GM23338 (cell line): ENCODE data around the gene CTAGE1. TPM values are rescaled to one million over a fixed set of nuclear protein-coding genes. Genes with fewer than 3 reads are reported as not detected.
"Not testable (repeated sequence)": the region's sequence is repeated elsewhere in the genome, so short reads cannot be mapped to it uniquely, and the experiment has no call there.

Experiments
- ATAC-seq: fragments of 200-7000 bp; cut with Tn5 transposase; 3 replicates; pipeline ENCODE4 v1.9.1; 2020
- DNase-seq: peaks from one replicate; pipeline ENCODE4 v3.0.0-alpha.2; 2015; ENCODE audit warnings: low spot score
- H2AFZ ChIP-seq: fragments of 200-600 bp; sonication (generic); 2 replicates; pipeline ENCODE4 v1.8.0; 2016; ENCODE audit warnings: antibody characterized with exemption, mild to moderate bottlenecking, moderate library complexity
- H3F3A ChIP-seq: fragments of 200-600 bp; sonication (generic); replicated peaks from 2 replicates; pipeline ENCODE4 v1.8.0; 2017; ENCODE audit warnings: antibody characterized with exemption, mixed run types, low read depth
- H3K27ac ChIP-seq: fragments of 200-600 bp; sonication (generic); 2 replicates; pipeline ENCODE4 v1.6.1; 2016; ENCODE audit warnings: low read depth
- H3K27me3 ChIP-seq: fragments of 200-600 bp; sonication (generic); 2 replicates; pipeline ENCODE4 v1.8.0; 2016; ENCODE audit warnings: mild to moderate bottlenecking, mixed run types, moderate library complexity; ENCODE audit not compliant: insufficient read depth
- H3K36me3 ChIP-seq: fragments of 200-600 bp; sonication (generic); 2 replicates; pipeline ENCODE4 v1.8.0; 2016; ENCODE audit warnings: mild to moderate bottlenecking; ENCODE audit not compliant: insufficient read depth
- H3K4me1 ChIP-seq: fragments of 200-600 bp; sonication (generic); 2 replicates; pipeline ENCODE4 v1.8.0; 2016; ENCODE audit warnings: mild to moderate bottlenecking, moderate library complexity; ENCODE audit not compliant: insufficient read depth
- H3K4me2 ChIP-seq: fragments of 200-600 bp; sonication (generic); 2 replicates; pipeline ENCODE4 v1.7.1; 2017; ENCODE audit warnings: mixed run types
- H3K4me3 ChIP-seq: fragments of 200-600 bp; sonication (generic); 2 replicates; pipeline ENCODE4 v1.6.1; 2016; ENCODE audit warnings: mixed run types
- H3K79me2 ChIP-seq: fragments of 200-600 bp; sonication (generic); replicated peaks from 2 replicates; pipeline ENCODE4 v1.8.0; 2017; ENCODE audit warnings: mild to moderate bottlenecking; ENCODE audit not compliant: insufficient read depth
- H3K9me2 ChIP-seq: fragments of 200-600 bp; sonication (generic); 2 replicates; pipeline ENCODE4 v1.8.0; 2017; ENCODE audit not compliant: insufficient read depth
- H4K20me1 ChIP-seq: fragments of 200-600 bp; sonication (generic); replicated peaks from 2 replicates; pipeline ENCODE4 v1.8.0; 2017; ENCODE audit warnings: mild to moderate bottlenecking; ENCODE audit not compliant: insufficient read depth
- H3K27ac Mint-ChIP-seq: 2 replicates; pipeline ENCODE4 v1.8.0; 2020; ENCODE audit warnings: inconsistent platforms, mild to moderate bottlenecking, moderate library complexity, mixed read lengths
- H3K27me3 Mint-ChIP-seq: 3 replicates; pipeline ENCODE4 v1.8.0; 2022; ENCODE audit warnings: low read depth, mild to moderate bottlenecking, moderate library complexity, mixed read lengths, inconsistent platforms; ENCODE audit not compliant: insufficient read depth, poor library complexity
- H3K36me3 Mint-ChIP-seq: 3 replicates; pipeline ENCODE4 v1.8.0; 2021; ENCODE audit warnings: low read depth, mild to moderate bottlenecking, inconsistent platforms, moderate library complexity, mixed read lengths
- H3K4me1 Mint-ChIP-seq: 3 replicates; pipeline ENCODE4 v1.8.0; 2020; ENCODE audit warnings: mild to moderate bottlenecking, inconsistent platforms, mixed read lengths
- H3K4me3 Mint-ChIP-seq: 3 replicates; pipeline ENCODE4 v1.8.0; 2021; ENCODE audit warnings: moderate library complexity, mild to moderate bottlenecking, inconsistent platforms, mixed read lengths
- H3K9me3 Mint-ChIP-seq: 3 replicates; pipeline ENCODE4 v1.8.0; 2020; ENCODE audit warnings: moderate library complexity, mild to moderate bottlenecking, inconsistent platforms, mixed read lengths
- CREB1 ChIP-seq: fragments of 250-450 bp; sonication (Bioruptor Pico); IDR thresholded peaks from 2 replicates; pipeline ENCODE4 v1.5.0; 2020; ENCODE audit warnings: low read depth, mild to moderate bottlenecking, moderate library complexity
- polyA plus RNA-seq: library from polyadenylated mRNA; unstranded; fragments of >200 nt; fragmentation: Nextera tagmentation; extraction: Ambion mirVana; gene quantifications from 2 replicates; pipeline ENCODE4 v1.2.1, GENCODE V29; 2016
- total RNA-seq: library from RNA; depleted of rRNA; stranded (reverse); fragments of >200 nt; shearing (Covaris generic); gene quantifications from 2 replicates; pipeline ENCODE4 v1.2.3, GENCODE V29; 2014
- TF ChIP-seq, protein P1 (sequence below): fragments of 250-450 bp; sonication (Bioruptor Pico); IDR thresholded peaks from 2 replicates; pipeline ENCODE4 v1.5.0; 2020; ENCODE audit warnings: mild to moderate bottlenecking, moderate library complexity

The CTAGE1 gene
- total and polyA plus RNA-seq, 2 experiments from 2014 or later, result 0.03 to 0.06 TPM

DNA sequence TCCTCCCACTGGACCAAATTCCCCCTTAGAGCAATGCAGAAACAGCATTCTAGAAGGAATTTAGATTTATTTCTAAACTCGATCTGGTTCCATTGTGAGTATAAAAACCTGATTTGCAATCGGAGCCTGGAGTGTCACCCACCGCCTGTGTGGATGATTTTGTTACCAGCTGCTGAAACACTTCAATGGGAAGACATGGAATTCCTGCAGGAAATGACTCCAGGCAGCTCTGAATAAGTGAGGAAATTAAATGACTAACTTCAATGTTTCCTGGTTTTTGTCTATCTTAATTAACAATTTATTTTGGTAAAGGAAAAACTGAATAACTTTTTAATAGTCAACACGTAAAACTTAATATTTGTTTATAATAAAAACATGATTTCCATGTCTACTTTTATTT is 19.3 kb downstream of the CTAGE1 start (continued):
- TF ChIP-seq, protein P1, sequence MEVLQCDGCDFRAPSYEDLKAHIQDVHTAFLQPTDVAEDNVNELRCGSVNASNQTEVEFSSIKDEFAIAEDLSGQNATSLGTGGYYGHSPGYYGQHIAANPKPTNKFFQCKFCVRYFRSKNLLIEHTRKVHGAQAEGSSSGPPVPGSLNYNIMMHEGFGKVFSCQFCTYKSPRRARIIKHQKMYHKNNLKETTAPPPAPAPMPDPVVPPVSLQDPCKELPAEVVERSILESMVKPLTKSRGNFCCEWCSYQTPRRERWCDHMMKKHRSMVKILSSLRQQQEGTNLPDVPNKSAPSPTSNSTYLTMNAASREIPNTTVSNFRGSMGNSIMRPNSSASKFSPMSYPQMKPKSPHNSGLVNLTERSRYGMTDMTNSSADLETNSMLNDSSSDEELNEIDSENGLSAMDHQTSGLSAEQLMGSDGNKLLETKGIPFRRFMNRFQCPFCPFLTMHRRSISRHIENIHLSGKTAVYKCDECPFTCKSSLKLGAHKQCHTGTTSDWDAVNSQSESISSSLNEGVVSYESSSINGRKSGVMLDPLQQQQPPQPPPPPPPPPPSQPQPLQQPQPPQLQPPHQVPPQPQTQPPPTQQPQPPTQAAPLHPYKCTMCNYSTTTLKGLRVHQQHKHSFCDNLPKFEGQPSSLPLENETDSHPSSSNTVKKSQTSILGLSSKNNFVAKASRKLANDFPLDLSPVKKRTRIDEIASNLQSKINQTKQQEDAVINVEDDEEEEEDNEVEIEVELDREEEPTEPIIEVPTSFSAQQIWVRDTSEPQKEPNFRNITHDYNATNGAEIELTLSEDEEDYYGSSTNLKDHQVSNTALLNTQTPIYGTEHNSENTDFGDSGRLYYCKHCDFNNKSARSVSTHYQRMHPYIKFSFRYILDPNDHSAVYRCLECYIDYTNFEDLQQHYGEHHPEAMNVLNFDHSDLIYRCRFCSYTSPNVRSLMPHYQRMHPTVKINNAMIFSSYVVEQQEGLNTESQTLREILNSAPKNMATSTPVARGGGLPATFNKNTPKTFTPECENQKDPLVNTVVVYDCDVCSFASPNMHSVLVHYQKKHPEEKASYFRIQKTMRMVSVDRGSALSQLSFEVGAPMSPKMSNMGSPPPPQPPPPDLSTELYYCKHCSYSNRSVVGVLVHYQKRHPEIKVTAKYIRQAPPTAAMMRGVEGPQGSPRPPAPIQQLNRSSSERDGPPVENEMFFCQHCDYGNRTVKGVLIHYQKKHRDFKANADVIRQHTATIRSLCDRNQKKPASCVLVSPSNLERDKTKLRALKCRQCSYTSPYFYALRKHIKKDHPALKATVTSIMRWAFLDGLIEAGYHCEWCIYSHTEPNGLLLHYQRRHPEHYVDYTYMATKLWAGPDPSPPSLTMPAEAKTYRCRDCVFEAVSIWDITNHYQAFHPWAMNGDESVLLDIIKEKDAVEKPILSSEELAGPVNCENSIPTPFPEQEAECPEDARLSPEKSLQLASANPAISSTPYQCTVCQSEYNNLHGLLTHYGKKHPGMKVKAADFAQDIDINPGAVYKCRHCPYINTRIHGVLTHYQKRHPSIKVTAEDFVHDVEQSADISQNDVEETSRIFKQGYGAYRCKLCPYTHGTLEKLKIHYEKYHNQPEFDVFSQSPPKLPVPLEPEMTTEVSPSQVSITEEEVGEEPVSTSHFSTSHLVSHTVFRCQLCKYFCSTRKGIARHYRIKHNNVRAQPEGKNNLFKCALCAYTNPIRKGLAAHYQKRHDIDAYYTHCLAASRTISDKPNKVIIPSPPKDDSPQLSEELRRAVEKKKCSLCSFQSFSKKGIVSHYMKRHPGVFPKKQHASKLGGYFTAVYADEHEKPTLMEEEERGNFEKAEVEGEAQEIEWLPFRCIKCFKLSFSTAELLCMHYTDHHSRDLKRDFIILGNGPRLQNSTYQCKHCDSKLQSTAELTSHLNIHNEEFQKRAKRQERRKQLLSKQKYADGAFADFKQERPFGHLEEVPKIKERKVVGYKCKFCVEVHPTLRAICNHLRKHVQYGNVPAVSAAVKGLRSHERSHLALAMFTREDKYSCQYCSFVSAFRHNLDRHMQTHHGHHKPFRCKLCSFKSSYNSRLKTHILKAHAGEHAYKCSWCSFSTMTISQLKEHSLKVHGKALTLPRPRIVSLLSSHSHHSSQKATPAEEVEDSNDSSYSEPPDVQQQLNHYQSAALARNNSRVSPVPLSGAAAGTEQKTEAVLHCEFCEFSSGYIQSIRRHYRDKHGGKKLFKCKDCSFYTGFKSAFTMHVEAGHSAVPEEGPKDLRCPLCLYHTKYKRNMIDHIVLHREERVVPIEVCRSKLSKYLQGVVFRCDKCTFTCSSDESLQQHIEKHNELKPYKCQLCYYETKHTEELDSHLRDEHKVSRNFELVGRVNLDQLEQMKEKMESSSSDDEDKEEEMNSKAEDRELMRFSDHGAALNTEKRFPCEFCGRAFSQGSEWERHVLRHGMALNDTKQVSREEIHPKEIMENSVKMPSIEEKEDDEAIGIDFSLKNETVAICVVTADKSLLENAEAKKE (CRISPR knock-in tag), result no peak

DNA sequence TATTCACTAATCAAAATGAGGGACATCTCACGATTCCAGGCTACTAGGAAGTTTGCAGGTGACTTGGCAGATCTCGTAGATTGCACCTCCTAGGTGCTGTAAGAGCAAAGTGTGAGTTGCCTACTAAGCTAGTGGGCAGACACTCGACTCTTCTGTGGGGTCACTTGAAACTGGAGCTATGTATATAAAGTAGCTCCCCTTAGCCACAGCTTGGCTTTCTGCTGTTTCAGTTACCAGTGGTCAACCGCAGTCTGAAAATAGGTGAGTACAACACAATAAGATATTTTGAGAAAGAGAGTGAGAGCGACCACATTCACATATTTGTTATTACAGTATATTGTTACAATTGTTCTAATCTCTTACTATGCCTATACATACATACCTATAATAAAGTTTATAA is 23.3 kb downstream of the CTAGE1 start:
- Mint-ChIP-seq H3K27me3 (no peaks in the 10 kb centered on the region), H3K36me3 (no peaks in the 10 kb centered on the region), H3K4me3 (no peak overlapping the region), H3K9me3 (no peaks in the 10 kb centered on the region), H3K27ac (no peak overlapping the region), H3K4me1 (peaks cover 16% of the 10 kb centered on the region)
- Histone ChIP-seq H3K27ac (no peak overlapping the region), H3F3A (no peaks in the 10 kb centered on the region), H2AFZ (no peak overlapping the region), H3K4me3 (no peak overlapping the region), H3K79me2 (no peaks in the 10 kb centered on the region), H4K20me1 (no peaks in the 10 kb centered on the region), H3K27me3 (no peaks in the 10 kb centered on the region), H3K4me2 (no peak overlapping the region), H3K36me3 (no peaks in the 10 kb centered on the region), H3K9me2 (0 out of 2 replicates have a peak, but pooled peaks cover 5% of the 10 kb centered on the region), H3K4me1 (no peaks in the 10 kb centered on the region)
- TF ChIP-seq CREB1 (CRISPR knock-in tag), result no peak
- DNase-seq (no peak), ATAC-seq (no peak)

DNA sequence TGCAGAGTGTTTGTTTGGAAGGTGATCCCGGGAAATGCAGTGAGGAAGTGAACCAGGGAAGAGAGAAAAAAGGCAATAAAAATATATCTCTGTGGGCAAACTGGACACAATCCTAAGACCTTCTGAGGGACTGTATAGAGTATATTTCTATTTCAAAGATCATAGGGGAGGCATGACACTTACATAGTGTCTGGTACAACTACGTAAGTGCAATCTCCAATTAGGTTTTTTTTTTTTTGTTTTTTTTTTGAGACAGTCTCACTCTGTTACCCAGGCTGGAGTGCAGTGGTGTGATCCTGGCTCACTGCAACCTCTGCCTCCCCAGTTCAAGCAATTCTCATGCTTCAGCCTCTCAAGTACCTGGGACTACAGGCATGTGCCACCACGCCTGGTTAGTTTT is 24.6 kb downstream of the CTAGE1 start:
- not testable (repeated sequence) for H3K27me3 Mint-ChIP-seq, H3K79me2 ChIP-seq, H3K36me3 Mint-ChIP-seq, H3K27ac Mint-ChIP-seq, H3K4me2 ChIP-seq, H3K9me2 ChIP-seq, H3K27me3 ChIP-seq, H3F3A ChIP-seq, H3K9me3 Mint-ChIP-seq, DNase-seq, H3K4me1 ChIP-seq, H2AFZ ChIP-seq, H3K4me1 Mint-ChIP-seq, ATAC-seq, H4K20me1 ChIP-seq, H3K27ac ChIP-seq, H3K4me3 Mint-ChIP-seq, H3K36me3 ChIP-seq, H3K4me3 ChIP-seq
